ENCODE measurements around the gene HTR1D.

- TF ChIP-seq, protein P1, sequence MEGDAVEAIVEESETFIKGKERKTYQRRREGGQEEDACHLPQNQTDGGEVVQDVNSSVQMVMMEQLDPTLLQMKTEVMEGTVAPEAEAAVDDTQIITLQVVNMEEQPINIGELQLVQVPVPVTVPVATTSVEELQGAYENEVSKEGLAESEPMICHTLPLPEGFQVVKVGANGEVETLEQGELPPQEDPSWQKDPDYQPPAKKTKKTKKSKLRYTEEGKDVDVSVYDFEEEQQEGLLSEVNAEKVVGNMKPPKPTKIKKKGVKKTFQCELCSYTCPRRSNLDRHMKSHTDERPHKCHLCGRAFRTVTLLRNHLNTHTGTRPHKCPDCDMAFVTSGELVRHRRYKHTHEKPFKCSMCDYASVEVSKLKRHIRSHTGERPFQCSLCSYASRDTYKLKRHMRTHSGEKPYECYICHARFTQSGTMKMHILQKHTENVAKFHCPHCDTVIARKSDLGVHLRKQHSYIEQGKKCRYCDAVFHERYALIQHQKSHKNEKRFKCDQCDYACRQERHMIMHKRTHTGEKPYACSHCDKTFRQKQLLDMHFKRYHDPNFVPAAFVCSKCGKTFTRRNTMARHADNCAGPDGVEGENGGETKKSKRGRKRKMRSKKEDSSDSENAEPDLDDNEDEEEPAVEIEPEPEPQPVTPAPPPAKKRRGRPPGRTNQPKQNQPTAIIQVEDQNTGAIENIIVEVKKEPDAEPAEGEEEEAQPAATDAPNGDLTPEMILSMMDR (IDR thresholded peaks at IDR 0.05): no peak
- no peak for TF ChIP-seq POLR2A (IDR thresholded peaks at IDR 0.05)
Observed at GRCh38 chr1:23185381-23185780, 31.9 kb downstream of the HTR1D start.

Data from testis (tissue), 2 donors.